ENCODE data around the gene GNA12.

DNA sequence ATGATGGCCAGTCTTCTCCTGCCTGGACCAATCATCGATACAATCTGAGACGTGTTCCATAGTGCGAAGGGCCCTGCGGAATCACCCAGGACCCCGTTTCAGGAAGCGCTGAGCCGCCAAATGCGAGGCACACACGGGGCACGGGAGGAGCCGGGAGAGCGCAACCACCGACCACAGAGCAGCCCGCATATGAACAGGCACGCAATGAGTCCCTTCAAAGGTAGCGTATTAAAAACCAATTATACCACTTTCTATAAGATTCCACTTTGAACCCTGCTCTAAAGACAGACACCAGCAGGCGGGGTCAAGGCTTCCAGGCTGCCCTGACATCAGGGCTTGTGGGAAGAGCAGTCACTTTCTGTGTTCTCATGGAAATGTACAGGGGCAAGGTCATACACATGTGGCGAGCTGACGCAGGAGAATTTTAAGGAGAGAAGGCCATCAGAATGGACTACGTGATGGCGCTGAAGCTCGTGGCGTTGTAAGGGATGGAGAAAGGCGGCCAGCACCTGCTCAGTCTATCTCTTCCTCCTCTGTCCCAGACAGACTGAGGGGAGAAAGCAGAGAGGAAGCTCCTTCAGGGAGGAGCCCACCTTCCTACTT, 109.9 kb downstream of the GNA12 start:
- TF ChIP-seq, protein P1, sequence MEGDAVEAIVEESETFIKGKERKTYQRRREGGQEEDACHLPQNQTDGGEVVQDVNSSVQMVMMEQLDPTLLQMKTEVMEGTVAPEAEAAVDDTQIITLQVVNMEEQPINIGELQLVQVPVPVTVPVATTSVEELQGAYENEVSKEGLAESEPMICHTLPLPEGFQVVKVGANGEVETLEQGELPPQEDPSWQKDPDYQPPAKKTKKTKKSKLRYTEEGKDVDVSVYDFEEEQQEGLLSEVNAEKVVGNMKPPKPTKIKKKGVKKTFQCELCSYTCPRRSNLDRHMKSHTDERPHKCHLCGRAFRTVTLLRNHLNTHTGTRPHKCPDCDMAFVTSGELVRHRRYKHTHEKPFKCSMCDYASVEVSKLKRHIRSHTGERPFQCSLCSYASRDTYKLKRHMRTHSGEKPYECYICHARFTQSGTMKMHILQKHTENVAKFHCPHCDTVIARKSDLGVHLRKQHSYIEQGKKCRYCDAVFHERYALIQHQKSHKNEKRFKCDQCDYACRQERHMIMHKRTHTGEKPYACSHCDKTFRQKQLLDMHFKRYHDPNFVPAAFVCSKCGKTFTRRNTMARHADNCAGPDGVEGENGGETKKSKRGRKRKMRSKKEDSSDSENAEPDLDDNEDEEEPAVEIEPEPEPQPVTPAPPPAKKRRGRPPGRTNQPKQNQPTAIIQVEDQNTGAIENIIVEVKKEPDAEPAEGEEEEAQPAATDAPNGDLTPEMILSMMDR (IDR thresholded peaks at IDR 0.05; ENCODE audit: insufficient read depth, low read depth, low read length): no peak
- TF ChIP-seq EZH2 (IDR thresholded peaks at IDR 0.05; ENCODE audit: insufficient read depth, low read length): no peak
